HUES64 (cell line): ENCODE data around the gene PLK2.

Experiments used
- H3K27ac ChIP-seq: 2 replicates; pipeline ENCODE4 v1.7.0; 2013; ENCODE audit warnings: low read depth, low read length, inconsistent platforms
- H3K27me3 ChIP-seq: 2 replicates; pipeline ENCODE4 v1.6.1; 2013; ENCODE audit warnings: mild to moderate bottlenecking, low read length; ENCODE audit not compliant: insufficient read depth
- H3K36me3 ChIP-seq: 2 replicates; pipeline ENCODE4 v1.6.1; 2013; ENCODE audit warnings: mild to moderate bottlenecking, low read length; ENCODE audit not compliant: insufficient read depth
- H3K4me1 ChIP-seq: 2 replicates; pipeline ENCODE4 v1.6.1; 2013; ENCODE audit warnings: mild to moderate bottlenecking, low read length, moderate library complexity; ENCODE audit not compliant: insufficient read depth
- H3K4me3 ChIP-seq: 2 replicates; pipeline ENCODE4 v1.5.1; 2013; ENCODE audit warnings: mild to moderate bottlenecking, low read length, moderate library complexity
- H3K9ac ChIP-seq: 2 replicates; pipeline ENCODE4 v1.6.1; 2013; ENCODE audit warnings: mild to moderate bottlenecking, low read depth, low read length
- H3K9me3 ChIP-seq: 2 replicates; pipeline ENCODE4 v1.6.1; 2013; ENCODE audit warnings: low read depth, low read length; ENCODE audit not compliant: insufficient read depth
- WGBS: fragments of 150-250, 120-280 bp; methylation state at CpG from one replicate; pipeline ENCODE4 v1.1.7; 2013; ENCODE audit warnings: missing lambda C conversion rate; 5-methylcytosine and 5-hydroxymethylcytosine counted together

The PLK2 gene

DNA sequence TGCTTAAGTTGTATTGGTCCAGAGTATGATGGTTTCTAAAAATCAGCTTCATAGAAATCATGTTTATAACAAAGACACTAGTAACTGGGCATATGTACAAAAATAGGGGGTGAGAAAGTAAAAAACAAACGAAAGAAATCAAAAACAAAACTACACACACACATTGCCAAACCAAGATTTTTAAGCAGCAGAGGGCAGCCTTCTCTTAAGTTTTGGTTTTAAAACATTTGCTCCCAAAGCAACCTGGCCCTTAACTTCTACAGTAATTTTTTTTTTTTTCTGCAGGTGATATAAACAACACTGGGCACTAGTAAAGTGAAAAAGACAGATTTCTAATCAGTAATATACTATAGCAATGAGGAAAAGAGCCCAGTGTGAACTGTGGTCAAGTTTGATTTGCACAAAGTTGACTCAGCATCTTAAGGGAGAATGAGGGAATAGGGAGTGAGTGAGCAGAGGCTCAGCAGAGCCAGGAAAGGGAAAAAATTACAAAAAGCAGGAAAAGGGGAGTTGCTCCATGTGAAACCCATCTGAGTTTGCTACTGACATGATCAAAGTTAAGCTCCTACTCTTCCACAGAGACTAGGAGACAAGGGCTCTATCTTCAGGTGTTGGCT lies 18.0 kb upstream of the PLK2 start:
- Histone ChIP-seq H3K27me3 (no peaks in the 10 kb centered on the region), H3K36me3 (no peaks in the 10 kb centered on the region), H3K4me3 (no peak overlapping the region), H3K27ac (no peak overlapping the region), H3K9me3 (peaks cover 17% of the 10 kb centered on the region), H3K9ac (no peak overlapping the region), H3K4me1 (no peaks in the 10 kb centered on the region)
- WGBS, result 81% methylated on average over 1 of the region's 1 CpG

DNA sequence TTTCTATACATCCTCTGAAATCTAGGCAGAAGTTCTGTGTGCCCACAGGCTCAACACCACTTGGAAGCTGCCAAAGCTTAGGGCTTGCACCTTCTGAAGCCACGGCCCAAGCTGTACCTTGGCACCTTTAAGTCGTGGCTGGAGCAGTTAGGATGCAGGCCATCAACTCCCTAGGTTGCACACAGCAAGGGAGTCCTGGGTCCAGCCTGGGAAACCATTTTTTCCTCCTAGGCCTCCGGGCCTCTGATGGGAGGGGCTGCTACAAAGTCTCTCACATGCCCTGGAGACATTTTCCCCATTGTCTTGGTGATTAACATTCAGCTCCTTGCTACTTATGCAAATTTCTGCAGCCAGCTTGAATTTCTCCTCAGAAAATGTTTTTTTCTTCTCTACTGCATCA lies 15.5 kb upstream of the PLK2 start:
- WGBS, result 68% methylated on average over 3 of the region's 3 CpGs
- Histone ChIP-seq H3K9me3 (peaks cover 17% of the 10 kb centered on the region), H3K27ac (no peak overlapping the region), H3K36me3 (no peaks in the 10 kb centered on the region), H3K27me3 (no peaks in the 10 kb centered on the region), H3K4me1 (no peaks in the 10 kb centered on the region), H3K4me3 (no peak overlapping the region), H3K9ac (no peak overlapping the region)

GRCh38 chr5:58469896-58470295 lies 10.0 kb upstream of the PLK2 start:
- no peak overlapping the region for H3K4me3 ChIP-seq
- H3K27me3 ChIP-seq, result no peaks in the 10 kb centered on the region
- peaks cover 7% of the 10 kb centered on the region; the same call in 1 of the 2 replicates for H3K4me1 ChIP-seq
- H3K27ac ChIP-seq, result no peak overlapping the region
- peaks cover 6% of the 10 kb centered on the region for H3K9me3 ChIP-seq
- 93% methylated on average over 2 of the region's 2 CpGs for WGBS
- no peaks in the 10 kb centered on the region for H3K36me3 ChIP-seq
- H3K9ac ChIP-seq, result no peak overlapping the region

GRCh38 chr5:58466939-58467338 lies 7.1 kb upstream of the PLK2 start:
- Histone ChIP-seq H3K4me1 (peaks cover 14% of the 10 kb centered on the region), H3K36me3 (no peaks in the 10 kb centered on the region), H3K27ac (no peak overlapping the region), H3K9me3 (no peaks in the 10 kb centered on the region), H3K4me3 (no peak overlapping the region), H3K27me3 (no peaks in the 10 kb centered on the region), H3K9ac (no peak overlapping the region)
- WGBS, result 82% methylated on average over 4 of the region's 4 CpGs

DNA sequence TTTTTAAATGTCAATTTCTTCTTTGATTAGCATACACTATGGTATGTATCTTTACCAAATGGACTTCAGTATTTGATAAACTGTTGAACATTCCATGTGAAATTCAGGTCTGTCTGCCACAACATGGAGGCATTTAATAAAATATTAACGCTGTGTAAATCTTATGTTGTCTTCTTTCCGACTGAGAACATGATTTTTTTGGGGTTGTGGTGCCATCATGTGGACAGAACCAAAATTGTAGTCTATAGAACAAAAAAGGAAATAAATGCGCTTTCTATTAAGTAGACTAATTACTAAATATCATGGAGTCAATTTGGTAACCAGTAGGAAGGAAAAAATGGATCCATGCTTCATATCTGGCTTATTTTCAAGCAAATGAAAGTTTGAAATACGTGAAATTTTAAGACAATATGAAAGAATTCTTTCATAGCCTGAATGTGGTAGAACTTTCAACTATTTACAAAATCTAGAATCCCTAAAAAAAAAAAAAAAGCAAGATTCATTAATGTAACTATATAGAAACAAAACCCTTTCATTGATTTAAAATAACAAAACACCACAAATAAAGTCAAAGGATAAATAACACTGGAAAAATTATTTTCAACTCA lies 2.8 kb upstream of the PLK2 start:
- Histone ChIP-seq H3K4me3 (no peak overlapping the region), H3K9me3 (no peaks in the 10 kb centered on the region), H3K36me3 (peaks cover 10% of the 10 kb centered on the region), H3K27ac (no peak overlapping the region), H3K9ac (peak overlapping the region; percentile 21; the same call in 1 of the 2 replicates), H3K27me3 (peaks cover 19% of the 10 kb centered on the region), H3K4me1 (peaks cover 27% of the 10 kb centered on the region)
- WGBS, result 13% methylated on average over 3 of the region's 4 CpGs

DNA sequence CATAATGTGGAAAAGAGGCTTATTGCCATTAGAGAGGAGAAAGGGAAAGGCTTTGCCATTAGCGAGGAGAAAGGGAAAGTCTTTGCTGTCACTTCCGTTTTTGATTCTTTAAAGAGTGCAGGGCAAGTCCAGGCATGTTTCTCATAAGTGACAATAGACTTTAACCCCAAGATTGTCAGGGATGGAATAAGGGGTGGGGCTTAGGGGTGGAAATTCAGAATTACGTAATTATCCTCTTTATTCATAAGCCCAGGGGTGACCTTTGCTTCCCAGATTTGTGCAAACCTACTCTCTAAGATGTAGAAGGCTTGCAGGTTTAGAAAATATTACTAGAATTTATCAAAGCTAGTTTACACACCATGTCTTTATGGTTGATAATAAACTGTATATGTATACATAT lies 2.3 kb upstream of the PLK2 start:
- Histone ChIP-seq H3K4me3 (no peak overlapping the region), H3K9me3 (no peaks in the 10 kb centered on the region), H3K36me3 (peaks cover 16% of the 10 kb centered on the region), H3K4me1 (peaks cover 24% of the 10 kb centered on the region), H3K27me3 (peaks cover 19% of the 10 kb centered on the region), H3K9ac (peak overlapping the region; percentile 21; the same call in 1 of the 2 replicates), H3K27ac (no peak overlapping the region)
- 75% methylated on average over 2 of the region's 3 CpGs for WGBS

DNA sequence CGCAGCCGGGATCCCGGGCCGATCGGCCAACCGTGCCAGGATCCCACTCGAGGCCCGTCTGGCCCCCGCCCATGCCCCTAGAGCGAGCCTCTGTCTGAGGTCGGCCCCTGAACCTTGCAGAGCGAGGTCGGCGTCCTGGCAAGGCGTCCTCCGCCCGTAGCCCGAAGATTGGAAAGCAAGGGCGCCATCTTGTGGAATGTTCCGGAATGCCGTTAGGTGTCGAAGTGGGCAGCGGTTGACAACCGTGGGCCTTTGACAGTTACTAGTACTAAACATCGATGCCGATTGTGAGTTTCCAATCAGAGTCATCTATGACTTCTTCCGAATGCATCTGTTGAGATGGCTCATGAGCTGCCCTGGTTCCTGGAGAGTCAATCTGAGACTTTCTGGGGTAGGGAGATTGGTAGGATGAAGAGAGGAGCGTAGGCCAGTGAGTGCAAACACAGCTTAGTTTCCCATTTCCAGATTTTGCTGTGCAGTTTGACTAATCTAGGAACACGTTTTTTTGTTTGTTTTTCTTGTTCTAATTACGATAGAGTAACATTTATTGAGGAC lies 923 bp upstream of the PLK2 start:
- Histone ChIP-seq H3K36me3 (peaks cover 29% of the 10 kb centered on the region), H3K27ac (no peak overlapping the region), H3K4me1 (peaks cover 24% of the 10 kb centered on the region), H3K27me3 (peaks cover 19% of the 10 kb centered on the region), H3K4me3 (peak overlapping the region; percentile 83), H3K9me3 (no peaks in the 10 kb centered on the region), H3K9ac (peak overlapping the region; percentile 81)
- WGBS, result 10% methylated on average over 29 of the region's 30 CpGs

- Histone ChIP-seq H3K4me1 (peaks cover 24% of the 10 kb centered on the region), H3K27me3 (peaks cover 19% of the 10 kb centered on the region), H3K36me3 (peaks cover 44% of the 10 kb centered on the region), H3K4me3 (peak overlapping the region; percentile 83), H3K9ac (peak overlapping the region; percentile 81), H3K27ac (no peak overlapping the region), H3K9me3 (no peaks in the 10 kb centered on the region)
- under 1% methylated on average over 57 of the region's 57 CpGs for WGBS
Observed at GRCh38 chr5:58459146-58460001, 512 bp downstream of the PLK2 start.

- peak overlapping the region; percentile 83 for H3K4me3 ChIP-seq
Observed at GRCh38 chr5:58458743-58459145, 1.1 kb downstream of the PLK2 start.

GRCh38 chr5:58458141-58458742 lies 1.6 kb downstream of the PLK2 start:
- Histone ChIP-seq H3K27ac (no peak overlapping the region), H3K27me3 (peaks cover 19% of the 10 kb centered on the region), H3K4me1 (peaks cover 24% of the 10 kb centered on the region), H3K36me3 (peaks cover 55% of the 10 kb centered on the region), H3K9ac (peak overlapping the region; percentile 81; the same call in 1 of the 2 replicates), H3K9me3 (no peaks in the 10 kb centered on the region), H3K4me3 (peak overlapping the region; percentile 83)
- WGBS, result 74% methylated on average over 5 of the region's 7 CpGs

More at GRCh38 chr5:58458743-58459145, 1.1 kb downstream of the PLK2 start:
- no peaks in the 10 kb centered on the region for H3K9me3 ChIP-seq
- peaks cover 24% of the 10 kb centered on the region for H3K4me1 ChIP-seq
- H3K36me3 ChIP-seq, result peaks cover 50% of the 10 kb centered on the region
- 20% methylated on average over 9 of the region's 9 CpGs for WGBS
- H3K27me3 ChIP-seq, result peaks cover 19% of the 10 kb centered on the region
- H3K27ac ChIP-seq, result no peak overlapping the region
- H3K9ac ChIP-seq, result peak overlapping the region; percentile 81
